ENCODE results near the gene SLC35F1. TPM values are rescaled to one million over a fixed set of nuclear protein-coding genes. Genes with fewer than 3 reads are reported as not detected.

The SLC35F1 gene
- total RNA-seq, 4 donors from 2014 or later: 0.17 to 1.5 (median 1.3) TPM

- TF ChIP-seq, protein P1, sequence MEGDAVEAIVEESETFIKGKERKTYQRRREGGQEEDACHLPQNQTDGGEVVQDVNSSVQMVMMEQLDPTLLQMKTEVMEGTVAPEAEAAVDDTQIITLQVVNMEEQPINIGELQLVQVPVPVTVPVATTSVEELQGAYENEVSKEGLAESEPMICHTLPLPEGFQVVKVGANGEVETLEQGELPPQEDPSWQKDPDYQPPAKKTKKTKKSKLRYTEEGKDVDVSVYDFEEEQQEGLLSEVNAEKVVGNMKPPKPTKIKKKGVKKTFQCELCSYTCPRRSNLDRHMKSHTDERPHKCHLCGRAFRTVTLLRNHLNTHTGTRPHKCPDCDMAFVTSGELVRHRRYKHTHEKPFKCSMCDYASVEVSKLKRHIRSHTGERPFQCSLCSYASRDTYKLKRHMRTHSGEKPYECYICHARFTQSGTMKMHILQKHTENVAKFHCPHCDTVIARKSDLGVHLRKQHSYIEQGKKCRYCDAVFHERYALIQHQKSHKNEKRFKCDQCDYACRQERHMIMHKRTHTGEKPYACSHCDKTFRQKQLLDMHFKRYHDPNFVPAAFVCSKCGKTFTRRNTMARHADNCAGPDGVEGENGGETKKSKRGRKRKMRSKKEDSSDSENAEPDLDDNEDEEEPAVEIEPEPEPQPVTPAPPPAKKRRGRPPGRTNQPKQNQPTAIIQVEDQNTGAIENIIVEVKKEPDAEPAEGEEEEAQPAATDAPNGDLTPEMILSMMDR (IDR thresholded peaks at IDR 0.05; ENCODE audit: low read depth): no peak
These were observed 137.2 kb downstream of the SLC35F1 start for GRCh38 chr6:118044275-118044674.

- TF ChIP-seq, protein P1 (IDR thresholded peaks at IDR 0.05; ENCODE audit: low read depth): no peak
These were observed 147.0 kb downstream of the SLC35F1 start for GRCh38 chr6:118054082-118054481.

- TF ChIP-seq, protein P1 (IDR thresholded peaks at IDR 0.05; ENCODE audit: low read depth): no peak
These were observed 154.6 kb downstream of the SLC35F1 start for GRCh38 chr6:118061666-118062065.

- TF ChIP-seq, protein P1 (IDR thresholded peaks at IDR 0.05; ENCODE audit: low read depth): no peak
These were observed 173.5 kb downstream of the SLC35F1 start for GRCh38 chr6:118080547-118080946.

DNA sequence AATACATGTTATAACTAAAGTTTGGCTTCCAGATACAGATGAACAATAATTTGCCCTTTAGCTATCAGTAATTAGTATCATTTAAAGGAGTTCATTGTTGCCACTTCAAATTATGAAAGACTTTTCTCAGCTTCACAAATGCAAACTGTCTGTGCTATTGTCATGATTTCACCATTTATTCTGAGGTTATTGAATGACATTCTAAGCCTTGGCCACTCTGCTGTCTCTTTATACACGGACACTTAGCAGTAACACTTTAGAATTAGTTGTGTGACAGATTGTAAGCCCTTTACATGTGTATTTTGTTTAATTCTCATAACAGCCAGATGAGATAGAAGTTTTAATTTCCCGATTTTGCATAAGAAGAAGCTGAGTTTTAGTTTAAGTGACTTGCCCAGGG lies 176.6 kb downstream of the SLC35F1 start:
- TF ChIP-seq, protein P1 (IDR thresholded peaks at IDR 0.05; ENCODE audit: low read depth): no peak

DNA sequence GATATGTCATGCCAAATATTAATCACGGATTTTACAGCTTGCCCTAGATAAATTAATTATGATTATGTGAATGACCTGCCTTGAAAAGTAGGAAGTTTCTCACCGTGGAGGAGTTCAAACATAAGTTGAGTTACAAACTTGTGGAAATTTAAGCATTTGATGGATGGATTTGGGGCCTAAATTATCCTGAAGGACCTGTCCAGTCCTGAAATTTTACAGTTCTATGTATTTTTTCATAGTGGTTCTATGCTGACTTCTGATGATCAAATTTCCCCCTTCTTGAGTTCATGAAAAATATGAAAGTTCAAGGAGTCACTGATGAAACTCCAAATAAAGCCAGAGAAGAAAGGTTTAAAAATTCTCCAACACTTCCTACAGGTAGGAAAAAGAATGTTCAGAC lies 178.6 kb downstream of the SLC35F1 start:
- TF ChIP-seq, protein P1 (IDR thresholded peaks at IDR 0.05; ENCODE audit: low read depth): no peak

DNA sequence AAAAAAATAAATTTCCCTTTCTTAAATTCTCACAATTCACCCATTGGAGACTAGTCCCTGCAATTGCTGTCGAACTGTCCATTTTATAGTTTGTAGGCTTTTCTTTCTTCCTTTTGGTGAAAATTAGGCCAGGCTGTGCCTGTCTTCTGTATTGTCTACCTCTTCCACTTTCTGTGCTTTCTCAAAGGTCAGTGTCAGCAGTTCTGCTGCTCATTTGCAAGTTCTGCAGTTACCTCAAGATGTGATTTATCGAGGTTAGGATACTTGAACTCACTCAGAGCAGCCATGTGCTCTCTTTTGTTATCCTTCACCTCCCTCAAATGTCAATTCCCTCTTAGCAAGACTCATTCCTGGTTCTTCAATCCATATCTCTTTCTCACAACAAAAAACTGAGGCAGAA lies 179.1 kb downstream of the SLC35F1 start:
- TF ChIP-seq, protein P1 (IDR thresholded peaks at IDR 0.05; ENCODE audit: low read depth): no peak
